Measurements from ENCODE around the gene HCN2. TPM values are rescaled to one million over a fixed set of nuclear protein-coding genes. Genes with fewer than 3 reads are reported as not detected.

The HCN2 gene
- total and polyA plus RNA-seq, 2 of the 8 experiments (the other 6 are each of a cell fraction or from before 2014, with no cell fraction given) = 1.0 to 4.0 TPM

DNA sequence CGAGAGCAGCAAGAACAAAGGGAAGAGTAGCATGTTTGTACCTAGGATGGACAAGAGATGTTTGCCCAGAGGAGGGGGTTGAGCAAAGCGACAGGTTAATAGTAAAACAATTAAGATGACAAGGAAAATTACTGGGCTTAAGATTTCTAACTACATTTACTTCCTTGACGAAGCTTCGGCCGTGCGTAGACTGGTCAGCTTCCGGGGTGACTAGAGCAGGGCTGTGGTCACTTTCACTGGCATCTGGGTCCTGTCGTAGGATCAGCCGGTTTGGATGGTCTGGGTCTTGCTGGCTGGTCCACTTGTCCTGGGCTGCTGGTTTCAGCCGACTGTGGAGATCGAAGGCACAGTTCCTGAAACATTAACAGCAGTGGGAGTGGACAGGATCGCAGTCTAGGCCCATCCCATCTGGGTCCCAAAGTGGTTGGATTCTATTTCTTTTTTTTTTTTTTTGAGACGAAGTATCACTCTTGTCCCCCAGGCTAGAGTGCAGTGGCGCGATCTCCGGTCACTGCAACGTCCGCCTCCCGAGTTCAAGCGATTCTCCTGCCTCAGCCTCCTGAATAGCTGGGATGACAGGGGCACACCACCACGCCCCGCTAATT, 22.3 kb upstream of the HCN2 start:
- Histone ChIP-seq H3K23me2 (ENCODE audit: low read depth, low read length) (peaks cover 8% of the 10 kb centered on the region; the same call in 1 of the 2 replicates), H3K9ac (replicated peaks in 1 of 4; ENCODE audit: extremely low read depth in 1 of 4, low read depth in 3 of 4, low read length in 3 of 4) (no peak overlapping the region), H3K27ac (ENCODE audit: low read depth, low read length) (no peak overlapping the region), H3K4me3 (ENCODE audit: extremely low read depth in 1 of 4, insufficient read depth in 2 of 4, low read depth in 3 of 4, low read length in 4 of 4) (no peak overlapping the region), H3K56ac (replicated peaks; ENCODE audit: insufficient read length, low read depth, low read length) (no peak overlapping the region), H3K4me1 (replicated peaks in 1 of 4; ENCODE audit: control insufficient read depth in 3 of 4, insufficient read depth in 4 of 4, low read length in 3 of 4) (peaks cover 0 to 6% (median 3%) of the 10 kb centered on the region in 4 experiments; a peak in 4 of 7 replicates), H4K5ac (ENCODE audit: insufficient read length, low read depth, low read length) (no peak overlapping the region), H2BK120ac (replicated peaks; ENCODE audit: low read depth, low read length) (no peak overlapping the region), H2AFZ (ENCODE audit: low read length) (no peak overlapping the region), H3K79me2 (ENCODE audit: control insufficient read depth in 1 of 2, insufficient read depth in 2 of 2, low read length in 2 of 2) (no peaks in the 10 kb centered on the region; a peak in 1 of 4 replicates), H3K36me3 (ENCODE audit: control insufficient read depth in 2 of 4, insufficient read depth in 4 of 4, low read length in 3 of 4) (peaks cover 0 to 3% (median 0%) of the 10 kb centered on the region in 4 experiments; a peak in 2 of 8 replicates), H3K23ac (ENCODE audit: insufficient read length) (no peak overlapping the region), H2BK20ac (ENCODE audit: low read length) (no peak overlapping the region), H4K91ac (replicated peaks; ENCODE audit: insufficient read length, low read length) (no peak overlapping the region), H2BK12ac (ENCODE audit: low read depth, low read length) (no peak overlapping the region), H3K4me2 (ENCODE audit: insufficient read depth in 1 of 2, low read depth in 2 of 2, low read length in 2 of 2) (no peak overlapping the region), H4K8ac (ENCODE audit: extremely low read depth, insufficient read depth, low read length) (no peak overlapping the region), H2AK5ac (ENCODE audit: low read depth, low read length) (no peak overlapping the region), H3K4ac (replicated peaks; ENCODE audit: insufficient read length, low read depth, low read length) (no peak overlapping the region), H2BK15ac (ENCODE audit: low read length) (no peak overlapping the region), H3K79me1 (ENCODE audit: low read depth, low read length) (no peaks in the 10 kb centered on the region), H4K20me1 (replicated peaks in 1 of 2; ENCODE audit: control insufficient read depth in 1 of 2, insufficient read depth in 2 of 2, low read length in 2 of 2) (no peaks in the 10 kb centered on the region), H3K9me3 (ENCODE audit: insufficient read depth in 2 of 2, low read depth in 1 of 2, low read length in 1 of 2) (peaks cover 0 to 5% of the 10 kb centered on the region in 2 experiments; a peak in 1 of 4 replicates), H3K18ac (ENCODE audit: extremely low read depth, low read length) (no peak overlapping the region), H3K14ac (ENCODE audit: insufficient read length) (no peak overlapping the region), H3K27me3 (replicated peaks in 1 of 4; ENCODE audit: control insufficient read depth in 3 of 4, extremely low read depth in 1 of 4, insufficient read depth in 3 of 4, low read length in 3 of 4) (peaks cover 0 to 3% (median 0%) of the 10 kb centered on the region in 4 experiments; a peak in 1 of 7 replicates), H2BK5ac (ENCODE audit: low read depth, low read length) (no peak overlapping the region)
- no peak for DNase-seq (ENCODE audit: low read depth in 1 of 2, low spot score in 2 of 2)
- ChIA-PET POLR2A (ENCODE audit: partially characterized antibody) (interaction anchor here (1.0 to 3.2 kb wide), 6 partner anchors 10 to 46 kb away, joined by 3 to 15 read pairs (median 4); no protein-coding TSS in a partner anchor), CTCF (ENCODE audit: partially characterized antibody) (interaction anchor here (1.1 to 1.9 kb wide), 3 partner anchors 34 to 57 kb away, joined by 3 to 4 read pairs (median 3); no protein-coding TSS in a partner anchor)
- no peak for FAIRE-seq
- 95% methylated on average over 12 of the region's 22 CpGs; no CpG with 5 or more reads in 1 of the 2 experiments for WGBS, 2 experiments (ENCODE audit: extremely low coverage in 1 of 2, insufficient coverage in 1 of 2, insufficient read length in 1 of 2, insufficient replicate concordance in 2 of 2, low coverage in 1 of 2, low lambda C conversion rate in 2 of 2, missing lambda C conversion rate in 1 of 2)
- TF ChIP-seq GABPA (IDR thresholded peaks at IDR 0.05; ENCODE audit: borderline replicate concordance, insufficient read depth, low read length) (no peak), JUND (IDR thresholded peaks at IDR 0.05; ENCODE audit: low read length) (no peak), SP2 (IDR thresholded peaks at IDR 0.05; ENCODE audit: low read length) (no peak), EP300 (IDR thresholded peaks at IDR 0.05; ENCODE audit: borderline replicate concordance in 1 of 2, low read depth in 2 of 2, low read length in 2 of 2) (no peak), BCL11A (IDR thresholded peaks at IDR 0.05; ENCODE audit: low read depth in 2 of 2, low read length in 2 of 2) (no peak), KDM1A (IDR thresholded peaks at IDR 0.05; ENCODE audit: borderline replicate concordance, low read length) (no peak)
